Measurements from ENCODE around the gene ZNF726.
"Not testable (repeated sequence)": the region's sequence is repeated elsewhere in the genome, so short reads cannot be mapped to it uniquely, and the experiment has no call there.

The ZNF726 gene

GRCh38 chr19:23905771-23906170 lies 8.9 kb upstream of the ZNF726 start:
- in situ Hi-C loops (cut with HindIII; ENCODE audit: low pct_unique_long_range_greater_than_20kb, low sequenced_read_pairs): no loop called here
- no peak for TF ChIP-seq JUND (IDR thresholded peaks at IDR 0.05; ENCODE audit: low read depth)

GRCh38 chr19:23906835-23907234 lies 7.9 kb upstream of the ZNF726 start:
- in situ Hi-C loops (cut with HindIII; ENCODE audit: low pct_unique_long_range_greater_than_20kb, low sequenced_read_pairs): no loop called here
- no peak for TF ChIP-seq JUND (IDR thresholded peaks at IDR 0.05; ENCODE audit: low read depth)
- no peak for DNase-seq (ENCODE audit: low read depth in 1 of 2, low spot score in 1 of 2)

More at GRCh38 chr19:23905771-23906170, 8.9 kb upstream of the ZNF726 start:
- no peak for DNase-seq (ENCODE audit: low read depth in 1 of 2, low spot score in 1 of 2)

- no peak for DNase-seq (ENCODE audit: low read depth in 1 of 2, low spot score in 1 of 2)
- in situ Hi-C loops (cut with HindIII; ENCODE audit: low pct_unique_long_range_greater_than_20kb, low sequenced_read_pairs): no loop called here
- no peak for TF ChIP-seq JUND (IDR thresholded peaks at IDR 0.05; ENCODE audit: low read depth)
These were observed 6.5 kb upstream of the ZNF726 start for GRCh38 chr19:23908165-23908564.

GRCh38 chr19:23909222-23909621 lies 5.5 kb upstream of the ZNF726 start:
- no peak for DNase-seq (ENCODE audit: low read depth in 1 of 2, low spot score in 1 of 2)
- no peak for TF ChIP-seq JUND (IDR thresholded peaks at IDR 0.05; ENCODE audit: low read depth)
- in situ Hi-C loops (cut with HindIII; ENCODE audit: low pct_unique_long_range_greater_than_20kb, low sequenced_read_pairs): no loop called here

GRCh38 chr19:23913931-23914330 lies 755 bp upstream of the ZNF726 start:
- no peak for TF ChIP-seq JUND (IDR thresholded peaks at IDR 0.05; ENCODE audit: low read depth)
- in situ Hi-C loops (cut with HindIII; ENCODE audit: low pct_unique_long_range_greater_than_20kb, low sequenced_read_pairs): no loop called here

GRCh38 chr19:23916991-23917390 lies 2.3 kb downstream of the ZNF726 start:
- DNase-seq (ENCODE audit: low read depth in 1 of 2, low spot score in 1 of 2): peak in 1 of 2 experiments; percentile 33
- no peak for TF ChIP-seq JUND (IDR thresholded peaks at IDR 0.05; ENCODE audit: low read depth)
- in situ Hi-C loops (cut with HindIII; ENCODE audit: low pct_unique_long_range_greater_than_20kb, low sequenced_read_pairs): no loop called here

More at GRCh38 chr19:23913931-23914330, 755 bp upstream of the ZNF726 start:
- DNase-seq (ENCODE audit: low read depth in 1 of 2, low spot score in 1 of 2): no peak

GRCh38 chr19:23917856-23918255 lies 3.2 kb downstream of the ZNF726 start:
- TF ChIP-seq JUND (IDR thresholded peaks at IDR 0.05; ENCODE audit: low read depth): no peak
- peak; percentile 8 to 98 for DNase-seq (ENCODE audit: low read depth in 1 of 2, low spot score in 1 of 2)
- in situ Hi-C loops (cut with HindIII; ENCODE audit: low pct_unique_long_range_greater_than_20kb, low sequenced_read_pairs): no loop called here

GRCh38 chr19:23925285-23925684 lies 10.6 kb downstream of the ZNF726 start:
- TF ChIP-seq JUND (IDR thresholded peaks at IDR 0.05; ENCODE audit: low read depth): no peak
- in situ Hi-C loops (cut with HindIII; ENCODE audit: low pct_unique_long_range_greater_than_20kb, low sequenced_read_pairs): no loop called here

GRCh38 chr19:23932878-23933277 lies 18.2 kb downstream of the ZNF726 start:
- in situ Hi-C loops (cut with HindIII; ENCODE audit: low pct_unique_long_range_greater_than_20kb, low sequenced_read_pairs): no loop called here
- TF ChIP-seq JUND (IDR thresholded peaks at IDR 0.05; ENCODE audit: low read depth): no peak
- DNase-seq (ENCODE audit: low read depth in 1 of 2, low spot score in 1 of 2): no peak

More at GRCh38 chr19:23925285-23925684, 10.6 kb downstream of the ZNF726 start:
- no peak for DNase-seq (ENCODE audit: low read depth in 1 of 2, low spot score in 1 of 2)

- in situ Hi-C loops (cut with HindIII; ENCODE audit: low pct_unique_long_range_greater_than_20kb, low sequenced_read_pairs); DNase-seq (ENCODE audit: low read depth in 1 of 2, low spot score in 1 of 2): not testable (repeated sequence)
These were observed 22.3 kb downstream of the ZNF726 start for GRCh38 chr19:23937031-23937430.

GRCh38 chr19:23943411-23943810 lies 28.7 kb downstream of the ZNF726 start:
- in situ Hi-C loops (cut with HindIII; ENCODE audit: low pct_unique_long_range_greater_than_20kb, low sequenced_read_pairs): no loop called here
- no peak for DNase-seq (ENCODE audit: low read depth in 1 of 2, low spot score in 1 of 2)
- no peak for TF ChIP-seq JUND (IDR thresholded peaks at IDR 0.05; ENCODE audit: low read depth)

GRCh38 chr19:23946569-23946968 lies 31.9 kb downstream of the ZNF726 start:
- in situ Hi-C loops (cut with HindIII; ENCODE audit: low pct_unique_long_range_greater_than_20kb, low sequenced_read_pairs): no loop called here
- TF ChIP-seq JUND (IDR thresholded peaks at IDR 0.05; ENCODE audit: low read depth): no peak
- no peak for DNase-seq (ENCODE audit: low read depth in 1 of 2, low spot score in 1 of 2)

GRCh38 chr19:23949611-23950010 lies 34.9 kb downstream of the ZNF726 start:
- no peak for TF ChIP-seq JUND (IDR thresholded peaks at IDR 0.05; ENCODE audit: low read depth)
- in situ Hi-C loops (cut with HindIII; ENCODE audit: low pct_unique_long_range_greater_than_20kb, low sequenced_read_pairs): no loop called here
- DNase-seq (ENCODE audit: low read depth in 1 of 2, low spot score in 1 of 2): no peak

GRCh38 chr19:23956051-23956450 lies 41.4 kb downstream of the ZNF726 start:
- no peak for DNase-seq (ENCODE audit: low read depth in 1 of 2, low spot score in 1 of 2)
- in situ Hi-C loops (cut with HindIII; ENCODE audit: low pct_unique_long_range_greater_than_20kb, low sequenced_read_pairs): no loop called here
- TF ChIP-seq JUND (IDR thresholded peaks at IDR 0.05; ENCODE audit: low read depth): no peak

Measured in T47D (cell line).